Retinal pigment epithelial cell (primary cell): Measurements from ENCODE around the gene IPCEF1.
A peak's percentile ranks its signal among the peaks of the same experiment; 100 is the strongest.

Experiments
- DNase-seq: peaks from one replicate; pipeline ENCODE4 v3.0.0-alpha.2; 2010; ENCODE audit warnings: low read depth
- H3K4me3 ChIP-seq: 2 replicates; pipeline ENCODE4 v1.5.1; 2011; ENCODE audit warnings: mild to moderate bottlenecking, low read length, control low read depth, moderate library complexity
- TF ChIP-seq, protein P1 (sequence below): conservative IDR thresholded peaks from 2 replicates; pipeline ENCODE4 v1.5.1; 2011; ENCODE audit warnings: low read depth, low read length, control low read depth, inconsistent platforms

The IPCEF1 gene

DNA sequence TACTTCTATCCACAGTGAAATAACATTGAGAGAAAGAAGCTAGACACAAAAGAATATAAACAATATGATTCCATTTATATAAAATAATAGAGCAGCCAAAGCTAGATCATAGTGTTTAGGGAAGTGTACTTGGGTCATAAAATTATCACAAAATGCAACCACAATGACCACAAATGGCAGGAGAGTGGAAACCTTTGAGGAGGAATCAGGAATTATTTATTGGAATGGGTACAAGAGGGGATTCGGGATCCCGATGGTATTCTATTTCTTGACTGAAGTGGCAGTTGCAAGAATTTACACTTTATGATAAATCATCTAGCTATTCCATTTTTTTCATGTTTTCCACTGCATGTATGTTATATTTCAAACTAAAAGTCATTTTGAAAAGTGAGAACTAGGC is 76.1 kb downstream of the IPCEF1 start:
- TF ChIP-seq, protein P1, sequence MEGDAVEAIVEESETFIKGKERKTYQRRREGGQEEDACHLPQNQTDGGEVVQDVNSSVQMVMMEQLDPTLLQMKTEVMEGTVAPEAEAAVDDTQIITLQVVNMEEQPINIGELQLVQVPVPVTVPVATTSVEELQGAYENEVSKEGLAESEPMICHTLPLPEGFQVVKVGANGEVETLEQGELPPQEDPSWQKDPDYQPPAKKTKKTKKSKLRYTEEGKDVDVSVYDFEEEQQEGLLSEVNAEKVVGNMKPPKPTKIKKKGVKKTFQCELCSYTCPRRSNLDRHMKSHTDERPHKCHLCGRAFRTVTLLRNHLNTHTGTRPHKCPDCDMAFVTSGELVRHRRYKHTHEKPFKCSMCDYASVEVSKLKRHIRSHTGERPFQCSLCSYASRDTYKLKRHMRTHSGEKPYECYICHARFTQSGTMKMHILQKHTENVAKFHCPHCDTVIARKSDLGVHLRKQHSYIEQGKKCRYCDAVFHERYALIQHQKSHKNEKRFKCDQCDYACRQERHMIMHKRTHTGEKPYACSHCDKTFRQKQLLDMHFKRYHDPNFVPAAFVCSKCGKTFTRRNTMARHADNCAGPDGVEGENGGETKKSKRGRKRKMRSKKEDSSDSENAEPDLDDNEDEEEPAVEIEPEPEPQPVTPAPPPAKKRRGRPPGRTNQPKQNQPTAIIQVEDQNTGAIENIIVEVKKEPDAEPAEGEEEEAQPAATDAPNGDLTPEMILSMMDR, result no peak
- no peak overlapping the region for H3K4me3 ChIP-seq
- no peak for DNase-seq

DNA sequence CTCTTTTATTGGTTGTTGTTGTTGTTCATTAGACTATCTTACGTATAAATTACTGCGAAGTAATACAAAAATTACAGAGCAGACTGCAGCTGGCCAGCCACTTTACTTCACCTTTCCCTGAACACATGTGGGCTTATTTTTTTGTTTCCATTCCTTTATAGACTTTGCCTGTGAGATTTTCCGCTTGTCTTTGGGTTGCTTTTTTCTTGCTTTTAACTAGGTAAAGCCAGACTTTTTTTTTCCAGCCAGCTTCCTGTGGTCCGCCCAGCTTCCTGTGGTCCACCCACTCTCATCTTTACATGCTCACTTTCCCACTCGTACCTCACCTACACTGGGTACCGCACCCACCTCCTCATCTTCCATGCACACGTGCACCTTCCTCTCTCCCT is 79.0 kb downstream of the IPCEF1 start:
- no peak for DNase-seq
- TF ChIP-seq, protein P1, result no peak
- no peak overlapping the region for H3K4me3 ChIP-seq

DNA sequence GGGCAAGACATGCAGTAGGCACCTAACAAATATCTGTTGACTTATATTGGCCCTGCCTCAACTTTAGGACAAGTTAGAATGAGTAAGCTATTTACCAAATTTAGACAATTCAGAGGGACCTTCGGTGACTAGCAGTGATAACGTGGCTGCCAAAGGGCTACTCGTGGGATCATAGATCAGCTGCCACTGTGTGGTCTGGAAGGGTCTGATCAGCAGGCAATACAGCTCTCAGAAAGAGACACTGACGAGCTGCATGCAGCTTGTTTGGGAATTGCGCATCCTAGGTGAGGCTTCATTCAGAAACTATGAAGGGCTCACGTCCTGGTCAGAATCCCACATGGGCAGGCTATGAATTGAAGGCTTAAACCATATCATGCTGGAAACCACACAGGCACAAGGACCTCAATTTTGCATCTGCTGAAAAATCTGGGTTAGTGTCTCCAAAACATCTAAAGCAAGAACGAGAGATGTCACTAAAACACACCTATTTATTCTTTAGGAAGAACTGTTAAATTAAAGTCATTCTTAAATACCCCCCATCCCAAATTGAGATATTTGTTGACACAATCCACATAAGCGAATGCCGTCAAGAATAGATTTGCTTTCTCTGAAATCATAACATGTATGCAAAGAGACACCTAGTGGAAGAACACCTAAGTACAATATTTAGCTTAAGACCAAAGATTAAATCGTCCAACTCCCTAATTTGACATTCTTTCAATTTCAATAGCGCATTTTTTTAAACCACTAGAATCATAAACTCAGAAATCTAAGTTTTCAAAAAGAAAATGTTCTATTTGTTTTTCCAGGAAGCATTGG is 79.6 kb downstream of the IPCEF1 start:
- no peak for DNase-seq
- H3K4me3 ChIP-seq, result no peak overlapping the region
- TF ChIP-seq, protein P1, result peak; percentile 55

DNA sequence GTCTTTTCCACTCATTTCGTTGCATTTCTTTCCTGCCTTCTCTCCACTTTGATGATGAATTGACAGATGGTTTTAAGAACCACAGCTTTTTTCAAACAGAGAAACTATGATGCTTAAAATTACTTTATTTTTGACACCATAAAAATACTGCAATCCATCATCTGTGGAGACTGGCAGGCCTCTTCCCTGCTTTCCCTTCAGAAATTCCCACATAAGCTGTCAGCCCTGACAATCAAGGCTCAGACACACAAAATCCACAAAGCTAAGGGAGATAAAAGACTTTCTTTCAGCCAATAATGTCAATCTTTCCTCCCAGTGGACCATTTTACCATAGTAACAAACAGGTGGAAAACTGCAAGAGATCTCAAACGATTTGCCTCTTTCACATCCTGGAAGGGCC is 82.4 kb downstream of the IPCEF1 start:
- TF ChIP-seq, protein P1, result no peak
- no peak overlapping the region for H3K4me3 ChIP-seq
- DNase-seq, result no peak

DNA sequence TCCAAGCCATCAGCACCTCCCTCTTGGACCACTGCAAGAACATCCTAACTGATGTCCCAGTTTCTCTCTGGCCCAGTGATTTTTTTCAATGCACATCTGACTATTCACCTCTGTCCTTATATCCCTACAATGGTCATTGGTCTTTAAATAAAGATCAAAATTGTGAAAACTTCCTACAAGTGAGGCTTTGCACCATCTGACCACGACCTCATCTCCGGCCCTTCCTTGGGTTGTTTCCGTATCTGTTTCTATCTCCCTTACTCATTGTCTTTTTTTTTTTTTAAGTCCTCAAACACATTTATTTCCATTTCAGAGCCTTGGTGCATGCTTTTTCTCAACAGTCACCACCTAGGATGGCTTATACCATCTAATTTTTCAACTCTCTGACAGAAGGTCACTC is 88.1 kb downstream of the IPCEF1 start:
- no peak overlapping the region for H3K4me3 ChIP-seq
- DNase-seq, result no peak
- TF ChIP-seq, protein P1, result no peak

DNA sequence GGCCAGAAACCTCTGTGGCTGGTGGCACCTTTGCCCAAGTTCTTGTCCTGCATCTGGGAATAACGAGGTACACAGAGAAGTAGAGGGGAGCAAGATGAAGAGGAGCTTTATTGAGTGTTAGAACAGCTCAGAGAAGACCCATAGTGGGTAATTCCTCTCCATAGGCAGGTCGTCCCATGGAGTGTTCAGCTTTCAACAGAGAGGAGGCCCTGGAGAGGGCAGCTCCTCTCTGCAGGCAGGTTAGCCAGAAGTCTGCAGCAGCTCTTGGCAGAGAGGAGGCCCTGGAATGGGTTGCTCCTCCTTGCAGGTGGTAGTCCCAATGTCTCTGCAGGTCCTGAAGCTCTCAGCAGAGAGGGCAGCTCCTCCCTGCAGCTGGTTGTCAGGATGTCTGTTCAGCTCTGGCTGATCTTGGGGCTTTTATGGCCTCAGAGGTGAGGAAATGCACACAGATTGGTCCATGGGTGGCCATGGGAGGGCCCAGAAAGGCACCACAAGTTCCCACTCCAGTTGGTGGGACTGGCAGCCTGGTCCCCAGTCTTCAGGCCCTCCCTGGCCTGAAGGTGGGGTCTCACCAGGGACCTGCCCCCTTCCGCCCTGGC is 89.0 kb downstream of the IPCEF1 start:
- no peak overlapping the region for H3K4me3 ChIP-seq
- TF ChIP-seq, protein P1, result no peak

More for the DNA sequence above, 89.0 kb downstream of the IPCEF1 start:
- DNase-seq, result no peak
